Muscle of arm (tissue), 12 donors: ENCODE results near the gene C20orf141. TPM values are rescaled to one million over a fixed set of nuclear protein-coding genes. Genes with fewer than 3 reads are reported as not detected.
"Not testable (repeated sequence)": the region's sequence is repeated elsewhere in the genome, so short reads cannot be mapped to it uniquely, and the experiment has no call there.

ENCODE experiments used
- DNase-seq: peaks from one replicate; pipeline ENCODE4 v3.0.0-alpha.2; 2013
- polyA plus RNA-seq, 12 donors: library from polyadenylated mRNA; unstranded; fragments of 120-200 nt; gene quantifications; one replicate each; pipeline ENCODE4 v1.2.1, GENCODE V29; 2013; ENCODE audit not compliant: insufficient read length in 12 of 12

C20orf141 gene
- polyA plus RNA-seq, 12 donors = not detected

DNA sequence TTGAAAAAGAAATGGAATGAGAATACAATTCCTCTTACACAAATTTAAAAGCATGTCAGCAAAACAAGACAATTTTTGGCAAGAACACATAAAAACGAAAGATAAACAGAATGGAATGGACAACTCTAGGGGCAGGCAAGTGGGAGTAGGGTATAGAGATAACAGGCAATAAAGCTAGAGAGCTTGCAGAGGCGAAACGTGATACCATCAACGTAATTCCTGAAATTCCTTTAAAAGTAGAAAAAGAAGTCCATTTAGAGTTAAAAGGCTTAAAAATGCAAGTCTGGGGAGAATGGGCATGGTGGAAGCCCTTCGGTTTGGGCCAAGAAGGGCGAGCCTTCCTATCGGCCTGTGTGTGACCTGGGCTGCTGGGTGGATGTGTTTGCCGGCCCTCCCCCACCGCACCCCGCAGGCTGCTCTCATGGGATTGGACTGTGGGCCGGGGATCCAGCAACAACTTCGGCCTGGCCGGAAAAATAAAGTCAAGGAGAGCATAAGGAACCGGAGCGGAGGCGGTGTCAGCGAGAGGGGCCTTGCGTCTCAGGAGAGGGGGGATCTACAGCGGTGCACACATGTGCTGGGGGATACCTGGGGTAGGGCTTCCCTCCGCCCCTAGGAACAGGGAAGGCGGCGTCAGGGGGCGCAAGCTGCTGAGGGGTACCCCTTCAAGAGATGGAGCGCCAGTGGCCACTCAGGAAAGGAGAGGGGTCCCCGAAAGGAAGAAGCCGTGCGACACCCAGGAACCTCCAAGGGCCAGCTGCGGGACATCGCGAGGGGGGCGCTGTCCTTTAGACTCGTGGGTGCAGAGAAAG lies 5.5 kb downstream of the C20orf141 start:
- no peak for DNase-seq

GRCh38 chr20:2820896-2821869 lies 6.4 kb downstream of the C20orf141 start:
- DNase-seq = no peak

DNA sequence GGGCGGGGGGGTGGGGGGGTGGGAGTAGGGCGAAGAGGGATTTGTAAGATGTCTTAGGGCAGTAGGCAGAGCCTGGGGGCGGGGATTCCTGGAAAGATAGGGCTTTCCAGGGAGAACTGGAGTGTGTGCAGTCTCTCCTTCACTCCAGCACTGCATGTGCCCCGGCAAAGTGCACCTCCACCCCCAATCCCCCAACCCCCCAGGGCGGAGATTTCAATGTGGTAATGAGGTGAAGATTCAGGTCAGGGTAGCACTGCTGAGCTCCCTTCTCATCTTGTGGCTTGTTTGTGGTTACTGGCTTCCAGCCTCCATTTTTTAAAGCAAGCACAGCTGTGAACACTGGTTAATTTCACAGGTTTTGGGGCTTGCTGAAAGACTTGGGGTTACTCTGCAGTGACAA lies 7.3 kb downstream of the C20orf141 start:
- DNase-seq = no peak

DNA sequence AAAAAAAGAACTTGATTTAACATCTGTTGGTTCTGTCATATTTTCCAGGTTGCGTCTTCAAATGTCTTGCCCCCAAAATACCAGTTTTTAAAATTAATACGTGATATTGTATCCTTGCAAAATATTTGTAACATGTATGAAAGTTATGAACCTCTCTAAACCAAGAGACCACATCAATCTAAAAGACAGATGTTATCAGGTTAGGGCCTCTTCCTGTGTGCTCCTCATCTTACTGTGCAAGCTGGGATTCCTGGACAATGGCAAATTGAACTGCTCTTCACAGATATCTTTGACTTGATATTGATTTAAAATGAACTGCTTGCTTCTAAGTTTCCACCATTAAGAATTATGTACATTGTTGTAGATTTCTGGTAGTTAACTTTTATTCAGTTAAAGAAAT lies 11.0 kb downstream of the C20orf141 start:
- DNase-seq = no peak

DNA sequence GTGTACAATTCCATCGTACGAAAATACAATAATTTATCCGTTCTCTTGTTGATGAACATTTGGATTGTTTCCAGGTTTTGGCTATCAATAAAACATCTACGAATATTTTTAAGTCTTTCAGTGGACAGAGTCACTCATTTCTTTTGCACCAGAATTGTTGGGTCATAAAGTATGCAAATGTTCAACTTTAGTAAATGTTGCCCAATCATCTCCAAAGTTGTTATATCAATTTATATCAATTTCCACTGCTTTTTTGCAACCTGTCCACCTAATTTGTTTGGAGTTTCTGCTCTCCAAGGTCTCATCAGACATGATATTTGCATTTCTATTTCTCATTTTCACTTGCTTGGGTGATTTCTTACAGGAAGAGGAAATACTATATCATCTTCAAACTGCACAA lies 11.9 kb downstream of the C20orf141 start:
- no peak for DNase-seq

- DNase-seq = no peak
These were observed 14.6 kb downstream of the C20orf141 start for GRCh38 chr20:2829376-2829775.

DNA sequence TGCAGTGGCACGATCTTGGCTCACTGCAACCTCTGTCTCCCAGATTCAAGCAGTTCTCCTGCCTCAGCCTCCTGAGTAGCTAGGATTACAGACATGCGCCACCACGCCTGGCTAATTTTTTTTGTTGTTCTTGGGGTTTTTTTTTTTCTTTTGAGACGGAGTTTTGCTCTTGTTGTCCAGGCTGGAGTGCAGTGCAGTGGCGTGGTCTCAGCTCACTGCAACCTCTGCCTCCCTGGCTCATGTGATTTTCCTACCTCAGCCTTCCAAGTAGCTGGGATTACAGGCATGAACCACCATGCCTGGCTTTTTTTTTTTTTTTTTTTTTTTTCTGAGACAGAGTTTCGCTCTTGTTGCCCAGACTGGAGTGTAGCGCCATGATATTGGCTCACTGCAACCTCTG lies 16.4 kb downstream of the C20orf141 start:
- DNase-seq = not testable (repeated sequence)

- DNase-seq = no peak
These were observed 19.0 kb downstream of the C20orf141 start for GRCh38 chr20:2833761-2834160.

- DNase-seq = no peak
These were observed 19.8 kb downstream of the C20orf141 start for GRCh38 chr20:2834401-2835110.

DNA sequence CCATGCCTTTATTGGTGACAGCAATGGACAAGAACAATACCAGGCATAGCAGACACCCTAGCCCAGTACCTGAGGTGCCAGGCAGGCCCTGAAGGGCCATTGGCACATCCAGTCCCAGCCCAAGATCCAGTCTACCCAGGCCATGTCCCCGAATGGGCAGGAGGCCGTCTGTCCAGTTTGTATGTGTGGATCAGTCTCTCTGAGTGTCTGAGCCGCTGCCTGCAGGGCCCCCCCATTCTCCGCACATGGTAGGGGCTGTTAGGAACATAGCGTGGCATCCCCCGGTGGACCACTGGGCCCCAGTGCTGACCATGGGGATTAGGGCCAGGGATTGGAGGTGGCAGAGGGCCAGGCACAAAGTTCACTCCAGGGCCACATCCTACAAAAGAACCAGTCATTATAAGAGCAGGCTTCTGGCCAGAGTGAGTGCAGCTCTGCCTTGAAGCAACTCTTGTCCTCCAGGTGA lies 20.6 kb downstream of the C20orf141 start:
- no peak for DNase-seq

DNA sequence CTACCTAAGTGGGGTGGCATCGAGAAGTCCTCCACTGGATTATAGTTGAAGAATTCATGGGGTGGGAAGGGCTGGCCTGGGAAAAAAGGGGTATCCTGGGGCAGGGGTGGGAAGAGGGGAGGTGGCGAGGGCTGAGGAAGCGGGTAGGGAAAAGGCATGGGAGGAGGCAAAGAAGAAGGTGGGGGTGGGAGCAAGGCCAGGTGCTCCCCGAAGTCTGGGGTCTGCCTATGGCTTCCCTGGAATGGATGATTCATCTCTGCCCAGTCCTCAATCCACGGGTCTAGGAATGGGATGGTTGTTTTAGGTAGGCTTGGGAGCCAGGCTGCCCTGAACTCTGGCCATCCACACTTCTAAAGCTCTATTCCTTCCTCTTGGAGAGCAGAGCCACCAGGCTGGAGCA lies 21.2 kb downstream of the C20orf141 start:
- no peak for DNase-seq

DNA sequence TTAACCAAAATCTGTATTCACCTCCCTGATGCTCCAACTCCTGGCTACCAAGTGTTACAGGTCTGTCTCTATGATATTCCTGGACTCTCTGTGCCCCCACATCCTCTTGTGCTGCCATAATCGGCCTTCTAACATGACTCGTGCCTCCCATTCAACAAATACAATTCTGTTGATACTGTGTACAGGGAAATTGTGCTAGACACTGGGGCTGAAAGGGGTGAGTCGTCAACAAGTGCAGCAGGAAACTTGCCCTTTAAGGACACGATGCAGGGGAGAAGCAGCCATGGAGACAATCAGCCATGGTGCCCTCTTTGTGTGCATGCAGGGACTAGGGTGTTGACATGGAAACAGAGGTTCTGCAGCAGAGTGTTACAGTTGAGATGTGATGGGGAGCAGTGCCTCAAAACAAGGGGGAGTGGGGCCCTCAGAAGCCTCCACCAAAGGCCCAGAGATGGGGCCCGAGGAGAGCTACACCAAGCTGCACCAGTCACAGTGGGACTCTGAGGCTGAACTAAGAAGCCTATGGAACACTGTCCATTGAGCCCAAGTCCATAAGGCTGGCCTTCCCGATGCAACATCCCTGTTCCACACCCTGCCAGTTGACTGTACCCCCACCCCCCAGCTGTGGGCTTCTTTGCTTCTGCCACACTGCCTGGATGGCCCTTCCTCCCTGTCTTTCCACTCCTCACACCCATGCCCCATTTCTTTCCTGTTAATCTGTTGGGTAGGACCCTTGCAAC lies 22.6 kb downstream of the C20orf141 start:
- no peak for DNase-seq

DNA sequence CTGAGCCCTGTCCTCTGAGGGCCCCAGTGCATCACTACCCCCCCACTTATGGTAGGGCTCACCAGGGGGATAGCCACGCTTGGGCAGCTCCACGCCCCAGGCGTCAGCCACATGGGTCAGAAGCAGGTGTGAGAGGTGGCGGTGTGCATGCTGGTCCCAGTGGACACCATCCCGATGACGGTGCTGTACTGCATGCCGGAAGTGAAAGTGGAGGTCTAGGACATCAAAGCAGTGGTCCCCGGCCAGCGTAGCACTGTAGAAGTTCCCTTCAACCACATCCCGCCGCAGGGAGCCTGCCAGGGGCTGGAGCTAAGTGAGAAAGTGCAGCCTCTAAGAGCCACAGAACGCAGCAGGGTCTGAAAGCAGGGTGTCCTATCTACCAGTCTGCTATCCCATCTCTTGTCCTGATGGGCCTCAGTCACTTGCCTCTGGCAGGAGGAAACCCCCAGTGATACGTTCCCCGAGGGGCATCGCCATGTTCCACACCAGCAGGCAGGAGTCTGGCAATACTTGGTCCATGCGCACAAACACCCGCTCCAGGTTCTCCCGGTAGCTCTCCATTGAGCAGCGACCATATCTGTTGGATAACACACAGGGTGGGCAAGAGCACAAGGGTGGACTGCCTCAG lies 23.5 kb downstream of the C20orf141 start:
- DNase-seq = no peak

DNA sequence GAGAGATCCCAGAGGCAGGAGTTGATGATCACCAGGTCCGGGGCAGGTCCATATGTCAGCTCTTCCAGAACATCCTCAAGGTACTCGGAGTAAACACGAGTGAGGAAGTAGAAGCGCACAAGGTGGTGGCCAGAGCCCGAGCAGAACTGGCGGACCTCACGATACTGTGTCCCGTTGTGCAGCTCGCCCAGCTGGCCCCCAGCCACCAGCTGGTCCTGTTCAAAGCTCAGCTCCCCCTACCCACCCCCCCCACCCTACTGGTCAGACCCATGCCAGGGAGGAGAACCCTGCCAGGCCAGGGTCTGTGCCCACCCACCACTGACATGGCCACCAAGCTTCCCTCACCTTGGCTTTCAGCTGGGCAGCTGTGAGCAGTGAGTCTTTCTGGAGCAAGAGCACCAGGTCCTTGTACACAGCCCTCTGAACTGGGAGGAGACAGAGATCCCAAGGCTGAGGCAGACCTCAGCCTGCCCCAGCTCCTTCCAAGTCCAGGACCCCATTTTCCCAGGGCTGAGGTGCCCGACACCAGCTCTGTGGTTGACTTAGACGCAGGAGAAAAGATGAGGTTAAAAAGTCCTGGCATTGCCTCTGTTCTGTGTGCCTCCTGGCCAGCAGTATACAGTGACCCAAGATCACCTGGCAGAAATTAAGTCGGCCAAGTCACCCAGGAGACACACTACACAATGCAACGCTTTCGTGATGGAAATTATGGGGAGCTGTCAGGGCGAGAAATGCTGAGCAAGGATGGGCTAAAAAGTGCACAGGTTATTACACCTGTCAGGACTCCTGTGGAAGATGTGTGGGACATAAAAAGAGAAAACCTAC lies 24.3 kb downstream of the C20orf141 start:
- no peak for DNase-seq

DNA sequence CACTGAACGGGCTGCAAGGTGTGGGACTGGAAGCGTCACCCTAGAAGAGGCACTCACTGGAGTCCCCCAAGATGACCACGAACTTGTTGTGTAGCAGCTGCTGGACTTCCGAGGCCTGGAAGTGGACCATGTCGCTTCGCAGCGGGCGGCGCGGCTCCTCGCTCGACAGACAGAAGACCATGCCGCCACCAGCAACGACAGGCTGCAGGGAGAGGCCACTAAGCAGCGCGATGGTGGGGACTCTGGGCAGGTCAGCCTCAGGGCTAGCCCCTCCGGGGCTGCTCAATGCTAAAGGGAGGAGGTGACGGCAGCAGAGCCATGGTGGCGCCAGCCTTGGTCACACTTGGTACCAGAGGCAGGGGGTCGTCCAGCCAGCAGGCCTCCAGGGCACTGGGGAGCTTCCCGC lies 24.9 kb downstream of the C20orf141 start:
- DNase-seq = no peak

- peak; percentile 93 for DNase-seq
These were observed 25.6 kb downstream of the C20orf141 start, which contains the start of the genes PCED1A and VPS16 for GRCh38 chr20:2840138-2840966. Gene PCED1A (minus strand): TSS chr20:2840655. CDS start chr20:2839912, 743 bp downstream. Gene VPS16 (plus strand): TSS chr20:2840745. CDS start chr20:2840775, 30 bp downstream.

GRCh38 chr20:2840967-2841531 lies 26.3 kb downstream of the C20orf141 start:
- DNase-seq = peak; percentile 75

- no peak for DNase-seq
These were observed 30.8 kb downstream of the C20orf141 start for GRCh38 chr20:2845607-2846006.
